HPDE6-E6E7 (cell line): ENCODE results near the gene SLC4A11.
A peak's percentile ranks its signal among the peaks of the same experiment; 100 is the strongest.
"Not testable (repeated sequence)": the region's sequence is repeated elsewhere in the genome, so short reads cannot be mapped to it uniquely, and the experiment has no call there.

Experiments
- DNase-seq: peaks from one replicate; pipeline ENCODE4 v3.0.0; 2011; ENCODE audit warnings: missing footprints; ENCODE audit errors: extremely low spot score

Gene SLC4A11

GRCh38 chr20:3227936-3228749, 10.8 kb downstream of the SLC4A11 start:
- no peak for DNase-seq

- peak; percentile 88 for DNase-seq
These were observed 11.5 kb downstream of the SLC4A11 start for GRCh38 chr20:3227506-3227905.

GRCh38 chr20:3226864-3227263, 12.1 kb downstream of the SLC4A11 start:
- DNase-seq: no peak

- no peak for DNase-seq
These were observed 12.9 kb downstream of the SLC4A11 start for GRCh38 chr20:3226093-3226492.

GRCh38 chr20:3224681-3225421, 14.1 kb downstream of the SLC4A11 start:
- no peak for DNase-seq

- DNase-seq: no peak
These were observed 14.9 kb downstream of the SLC4A11 start for GRCh38 chr20:3223994-3224680.

GRCh38 chr20:3223651-3223993, 15.4 kb downstream of the SLC4A11 start:
- no peak for DNase-seq

- DNase-seq: no peak
These were observed 16.1 kb downstream of the SLC4A11 start for GRCh38 chr20:3222635-3223600.

- DNase-seq: no peak
These were observed 17.4 kb downstream of the SLC4A11 start for GRCh38 chr20:3221398-3222226.

- peak; percentile 64 for DNase-seq
These were observed 20.5 kb downstream of the SLC4A11 start for GRCh38 chr20:3218307-3218988.

GRCh38 chr20:3215359-3215917, 23.6 kb downstream of the SLC4A11 start:
- not testable (repeated sequence) for DNase-seq

GRCh38 chr20:3213226-3213625, 25.8 kb downstream of the SLC4A11 start:
- DNase-seq: no peak

- no peak for DNase-seq
These were observed 28.6 kb downstream of the SLC4A11 start for GRCh38 chr20:3210346-3210745.

GRCh38 chr20:3209946-3210317, 29.1 kb downstream of the SLC4A11 start:
- DNase-seq: no peak

GRCh38 chr20:3209257-3209945, 29.6 kb downstream of the SLC4A11 start, which contains the start of gene ITPA:
Gene ITPA, plus strand, starts transcription at chr20:3209498. Its CDS starts 54 bp downstream, at chr20:3209552.
- no peak for DNase-seq

GRCh38 chr20:3208786-3209256, 30.2 kb downstream of the SLC4A11 start:
- DNase-seq: no peak

- DNase-seq: peak; percentile 95
These were observed 34.7 kb downstream of the SLC4A11 start, which contains the start of gene DDRGK1 for GRCh38 chr20:3204124-3204794. Gene DDRGK1, minus strand, starts transcription at chr20:3204682. Its CDS starts 55 bp downstream, at chr20:3204627.
